ENCODE measurements around the gene C9orf43.

The C9orf43 gene

DNA sequence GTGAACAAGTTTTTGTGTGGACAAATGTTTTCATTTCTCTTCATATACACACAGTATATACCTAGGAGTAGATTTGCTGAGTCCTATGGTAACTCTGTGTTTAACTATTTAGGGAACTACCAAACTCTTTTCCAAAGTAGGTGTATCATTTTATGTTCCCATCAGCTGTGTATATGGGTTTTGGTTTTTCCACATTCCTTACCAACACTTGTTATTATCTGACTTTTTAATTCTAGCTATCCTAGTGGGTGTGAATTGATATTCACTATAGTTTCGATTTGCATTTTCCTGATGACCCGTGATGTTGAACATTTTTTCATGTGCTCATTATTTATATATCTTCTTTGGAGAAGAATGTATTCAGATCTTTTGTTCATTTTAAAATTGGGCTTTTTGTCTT lies 56.6 kb downstream of the C9orf43 start:
- DNase-seq (ENCODE audit: low read depth) = no peak

GRCh38 chr9:113468716-113469448 lies 58.3 kb downstream of the C9orf43 start:
- DNase-seq (ENCODE audit: low read depth) = no peak

- no peak for DNase-seq (ENCODE audit: low read depth)
Measured at GRCh38 chr9:113471143-113471542, 60.6 kb downstream of the C9orf43 start.

DNA sequence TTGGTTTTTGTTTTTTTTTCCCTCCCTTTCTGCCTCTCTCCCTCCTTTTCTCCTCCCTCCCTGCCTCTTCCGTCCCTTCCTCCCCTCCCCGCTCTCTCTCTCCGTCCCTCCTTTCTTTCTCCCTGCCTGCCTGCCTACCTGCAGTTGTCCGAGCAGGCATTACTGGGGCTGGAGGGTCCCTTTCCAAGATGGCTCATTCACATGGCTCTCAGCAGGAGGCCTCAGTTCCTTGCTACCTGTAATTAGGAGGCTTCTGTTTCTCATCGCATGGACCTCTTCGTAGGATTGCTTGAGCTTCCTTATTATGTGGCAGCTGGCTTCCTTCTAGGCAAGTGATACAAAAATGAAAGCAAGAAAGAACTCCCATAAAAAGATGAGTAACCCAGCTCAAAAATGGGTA lies 61.0 kb downstream of the C9orf43 start:
- DNase-seq (ENCODE audit: low read depth) = no peak

- no peak for DNase-seq (ENCODE audit: low read depth)
Measured at GRCh38 chr9:113472199-113472598, 61.7 kb downstream of the C9orf43 start.

DNA sequence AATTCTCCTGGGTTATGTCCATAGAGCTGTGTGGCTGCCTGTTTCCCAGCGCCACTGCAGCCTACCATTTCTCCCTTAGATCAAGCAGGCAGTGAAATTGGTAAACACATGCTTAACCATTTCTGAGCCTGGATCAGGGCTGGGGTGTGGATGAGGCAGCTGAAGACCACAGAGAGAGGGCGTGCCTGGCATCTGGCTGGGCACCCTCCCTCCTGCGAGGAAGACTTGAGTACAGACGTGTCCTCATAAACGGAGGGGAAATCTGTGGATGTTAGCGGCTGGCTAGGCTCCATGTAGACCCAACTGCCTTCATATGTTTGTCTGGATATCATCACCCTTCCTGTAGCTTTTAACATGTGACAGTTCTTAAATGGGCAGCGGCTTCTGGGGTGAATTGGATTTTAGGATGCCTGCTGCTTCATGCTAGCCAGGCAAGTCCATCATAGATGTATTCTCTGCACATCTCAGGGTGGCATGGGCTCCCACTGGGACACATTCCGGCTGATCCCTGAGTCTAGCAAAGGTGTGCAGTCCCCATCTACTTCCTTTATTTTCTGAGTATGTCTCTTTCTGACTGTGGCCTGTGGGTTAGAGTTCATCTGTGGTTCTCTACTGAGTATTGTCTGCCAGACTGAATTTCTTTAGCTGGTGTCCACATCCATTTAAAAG lies 63.9 kb downstream of the C9orf43 start:
- DNase-seq (ENCODE audit: low read depth) = no peak

DNA sequence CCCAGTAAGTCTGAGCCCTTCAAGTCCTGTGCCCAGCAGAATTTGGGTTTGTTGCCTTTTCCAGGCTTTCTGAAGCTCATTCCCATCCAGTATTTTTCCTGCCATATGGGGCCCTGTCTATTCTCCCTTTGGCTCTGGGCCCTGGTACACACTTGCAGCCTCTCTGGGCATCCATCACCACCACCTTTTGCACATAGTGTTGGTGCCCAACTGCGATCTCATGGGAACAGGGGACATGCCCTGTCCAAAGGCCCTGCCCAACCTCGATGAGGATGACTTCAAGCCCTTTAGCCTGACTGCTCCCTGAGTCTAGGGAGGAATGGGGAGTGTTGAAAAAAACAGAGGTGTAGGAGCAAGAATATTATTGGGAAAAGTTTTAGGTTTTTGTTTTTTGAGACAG lies 64.5 kb downstream of the C9orf43 start:
- DNase-seq (ENCODE audit: low read depth) = no peak

- no peak for DNase-seq (ENCODE audit: low read depth)
Measured at GRCh38 chr9:113475992-113476391, 65.4 kb downstream of the C9orf43 start.

DNA sequence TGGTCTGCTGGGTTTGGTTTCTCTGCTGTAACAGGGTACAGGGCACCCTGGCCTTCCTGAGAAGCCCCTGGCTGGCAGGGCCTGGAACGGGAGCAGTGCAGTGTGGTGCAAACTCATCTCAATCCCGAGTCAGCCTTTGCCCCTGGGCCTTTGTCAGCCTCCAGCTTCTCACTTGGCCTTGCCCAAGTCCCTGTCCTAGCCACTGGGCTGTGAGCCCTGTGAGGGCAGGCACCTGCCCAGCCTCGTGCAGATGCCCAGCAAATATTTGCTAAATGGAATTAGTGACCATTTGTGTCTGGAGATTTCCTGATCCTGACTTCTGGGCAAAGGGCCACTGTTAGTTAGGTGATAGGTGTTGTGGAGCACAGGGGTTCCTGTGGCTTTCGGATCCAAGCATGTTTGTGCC lies 66.0 kb downstream of the C9orf43 start:
- no peak for DNase-seq (ENCODE audit: low read depth)

GRCh38 chr9:113477058-113477457 lies 66.5 kb downstream of the C9orf43 start:
- DNase-seq (ENCODE audit: low read depth) = no peak

DNA sequence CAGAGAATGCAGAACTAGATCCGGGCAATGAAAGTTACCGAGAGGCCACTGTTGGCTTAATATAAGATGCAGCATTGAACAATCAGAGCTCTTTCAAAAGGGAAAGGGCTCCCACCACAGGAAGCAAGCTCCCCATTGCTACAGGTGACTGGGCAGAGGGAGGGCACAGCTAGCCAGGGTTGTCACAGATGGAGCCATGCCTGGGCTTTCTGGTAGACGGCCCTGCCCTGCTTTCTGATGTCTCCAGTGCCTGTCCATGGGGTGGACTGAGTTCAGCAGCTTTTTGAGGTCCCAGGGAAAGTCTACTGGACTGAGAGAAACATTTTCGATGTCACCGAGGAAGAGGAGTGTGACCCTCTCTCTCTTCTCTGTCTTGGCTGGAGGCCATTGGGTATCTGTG lies 67.1 kb downstream of the C9orf43 start:
- no peak for DNase-seq (ENCODE audit: low read depth)

DNA sequence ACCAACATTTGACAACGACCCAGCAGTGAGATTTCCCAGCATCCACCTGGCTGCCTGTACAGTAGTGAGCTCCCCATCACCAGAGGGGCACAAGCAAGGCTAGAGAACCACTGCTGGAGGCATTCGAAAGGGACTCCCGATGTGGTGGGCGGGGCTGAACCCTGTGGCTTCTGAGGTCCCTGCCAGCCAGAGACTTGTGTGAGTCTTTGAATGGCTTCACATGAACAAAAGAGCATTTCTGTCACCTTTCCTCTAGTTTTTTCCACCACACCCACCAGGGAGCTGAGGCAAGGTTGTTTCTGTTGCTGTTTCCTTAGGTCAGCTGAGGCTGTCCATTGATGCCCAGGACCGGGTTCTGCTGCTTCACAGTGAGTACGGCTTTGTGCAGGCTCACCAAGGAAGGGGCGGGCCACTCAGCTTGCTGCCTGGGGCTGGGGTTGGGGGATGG lies 68.7 kb downstream of the C9orf43 start:
- DNase-seq (ENCODE audit: low read depth) = no peak

All from non-pigmented ciliary epithelial cell (primary cell).